HepG2 (cell line): ENCODE measurements around the gene BCL2L1. TPM values are rescaled to one million over a fixed set of nuclear protein-coding genes. Genes with fewer than 3 reads are reported as not detected.
A peak's percentile ranks its signal among the peaks of the same experiment; 100 is the strongest.

Experiments used
- ATF1 ChIP-seq: IDR thresholded peaks from 2 replicates; pipeline ENCODE4 v1.6.1; 2016; ENCODE audit warnings: mild to moderate bottlenecking, control low read depth
- HOXD1 ChIP-seq: sonication (generic); formaldehyde crosslinking; IDR thresholded peaks from 2 replicates; pipeline ENCODE4 v1.5.0; 2020; ENCODE audit warnings: missing genetic modification reagents
- ISL2 ChIP-seq: sonication (generic); formaldehyde crosslinking; IDR thresholded peaks from 2 replicates; pipeline ENCODE4 v1.5.0; 2020; ENCODE audit warnings: missing genetic modification reagents
- KDM4B ChIP-seq: sonication (generic); formaldehyde crosslinking; IDR thresholded peaks from 2 replicates; pipeline ENCODE4 v1.4.0; 2020; ENCODE audit warnings: missing genetic modification reagents
- MED1 ChIP-seq: sonication (generic); formaldehyde crosslinking; IDR thresholded peaks from 2 replicates; pipeline ENCODE4 v1.4.0; 2020; ENCODE audit warnings: missing genetic modification reagents
- POLR2AphosphoS2 ChIP-seq: IDR thresholded peaks from 2 replicates; pipeline ENCODE4 v1.6.1; 2011; ENCODE audit warnings: low read depth, low read length, improper control_type of control experiment
- RBM22 ChIP-seq: fragments of 200-400 bp; formaldehyde crosslinking; optimal IDR thresholded peaks from 2 replicates; pipeline ENCODE3; 2017; ENCODE audit warnings: mild to moderate bottlenecking, low read length, moderate library complexity
- SALL2 ChIP-seq: sonication (generic); formaldehyde crosslinking; IDR thresholded peaks from 2 replicates; pipeline ENCODE4 v1.8.1; 2023; ENCODE audit warnings: mild to moderate bottlenecking, missing genetic modification reagents, inconsistent platforms
- SMARCE1 ChIP-seq: fragments of 450-650 bp; IDR thresholded peaks from 2 replicates; pipeline ENCODE4 v1.6.1; 2017; ENCODE audit warnings: borderline replicate concordance
- ZBTB8A ChIP-seq: sonication (generic); formaldehyde crosslinking; IDR thresholded peaks from 2 replicates; pipeline ENCODE4 v1.4.0; 2020; ENCODE audit warnings: mild to moderate bottlenecking, low read depth, missing genetic modification reagents, borderline replicate concordance
- ZKSCAN1 ChIP-seq: fragments of 150-350 bp; IDR thresholded peaks from 2 replicates; pipeline ENCODE4 v1.6.1; 2014; ENCODE audit warnings: low read length
- ZNF101 ChIP-seq: sonication (generic); formaldehyde crosslinking; IDR thresholded peaks from 2 replicates; pipeline ENCODE4 v1.4.0; 2020; ENCODE audit warnings: mild to moderate bottlenecking, low read depth, missing genetic modification reagents, borderline replicate concordance
- ZNF296 ChIP-seq: sonication (generic); formaldehyde crosslinking; conservative IDR thresholded peaks from 2 replicates; pipeline ENCODE4 v1.5.0; 2020; ENCODE audit warnings: mild to moderate bottlenecking, missing genetic modification reagents
- ZNF331 ChIP-seq: sonication (generic); formaldehyde crosslinking; IDR thresholded peaks from 2 replicates; pipeline ENCODE4 v1.4.0; 2020; ENCODE audit warnings: missing genetic modification reagents
- ZNF547 ChIP-seq: sonication (generic); formaldehyde crosslinking; IDR thresholded peaks from 2 replicates; pipeline ENCODE4 v1.5.1; 2020; ENCODE audit warnings: mild to moderate bottlenecking, missing genetic modification reagents
- ZNF788 ChIP-seq: sonication (generic); formaldehyde crosslinking; IDR thresholded peaks from 2 replicates; pipeline ENCODE4 v1.5.0; 2020; ENCODE audit warnings: mild to moderate bottlenecking, missing genetic modification reagents, borderline replicate concordance
- ZNF792 ChIP-seq: IDR thresholded peaks from 2 replicates; pipeline ENCODE4 v1.6.1; 2016
- ZNF883 ChIP-seq: sonication (generic); formaldehyde crosslinking; IDR thresholded peaks from 2 replicates; pipeline ENCODE4 v1.5.1; 2020; ENCODE audit warnings: mild to moderate bottlenecking, missing genetic modification reagents; ENCODE audit errors: not compliant biosample characterization
- polyA plus RNA-seq, 8 experiments: library from polyadenylated mRNA; depleted of rRNA in 3 of 8; stranded (reverse) in 7 of 8; unstranded in 1 of 8; fragments of >200 nt; fragmentation: Illumina TruSeq in 4 of 8; extraction: Trizol in 4 of 8; gene quantifications; 2 replicates each; pipeline versions ENCODE4 v1.2.1 to v1.2.3, GENCODE V29; 2011 to 2016; ENCODE audit warnings: low read depth in 4 of 8, missing spikeins in 1 of 8, mixed read lengths in 1 of 8; ENCODE audit not compliant: insufficient read depth in 1 of 8
- total RNA-seq, 5 experiments: library from RNA; depleted of rRNA; stranded (reverse); fragments of >200 nt; fragmentation: Illumina TruSeq; extraction: Trizol; gene quantifications; 2 replicates each; pipeline ENCODE4 v1.2.3, GENCODE V29; 2016; ENCODE audit warnings: low read depth in 1 of 5
- TF ChIP-seq, protein P1 (sequence below): sonication (generic); formaldehyde crosslinking; conservative IDR thresholded peaks from 2 replicates; pipeline ENCODE4 v1.8.0; 2022; ENCODE audit warnings: mild to moderate bottlenecking, moderate library complexity, missing genetic modification reagents
- TF ChIP-seq, protein P2 (sequence below): sonication (generic); formaldehyde crosslinking; IDR thresholded peaks from 2 replicates; pipeline ENCODE4 v1.9.0; 2021; ENCODE audit warnings: missing genetic modification reagents, borderline replicate concordance
- TF ChIP-seq, protein P3 (sequence below): sonication (generic); formaldehyde crosslinking; IDR thresholded peaks from 2 replicates; pipeline ENCODE4 v1.5.0; 2020; ENCODE audit warnings: mild to moderate bottlenecking, missing genetic modification reagents, borderline replicate concordance
- TF ChIP-seq, protein P4 (sequence below): IDR thresholded peaks from 2 replicates; pipeline ENCODE4 v1.6.1; 2018; ENCODE audit warnings: missing genetic modification reagents, mild to moderate bottlenecking, missing compliant biosample characterization

Gene BCL2L1
- total and polyA plus RNA-seq, 2 of the 13 experiments (the other 11 are each of a cell fraction or from before 2014, with no cell fraction given): 164 to 258 TPM

DNA sequence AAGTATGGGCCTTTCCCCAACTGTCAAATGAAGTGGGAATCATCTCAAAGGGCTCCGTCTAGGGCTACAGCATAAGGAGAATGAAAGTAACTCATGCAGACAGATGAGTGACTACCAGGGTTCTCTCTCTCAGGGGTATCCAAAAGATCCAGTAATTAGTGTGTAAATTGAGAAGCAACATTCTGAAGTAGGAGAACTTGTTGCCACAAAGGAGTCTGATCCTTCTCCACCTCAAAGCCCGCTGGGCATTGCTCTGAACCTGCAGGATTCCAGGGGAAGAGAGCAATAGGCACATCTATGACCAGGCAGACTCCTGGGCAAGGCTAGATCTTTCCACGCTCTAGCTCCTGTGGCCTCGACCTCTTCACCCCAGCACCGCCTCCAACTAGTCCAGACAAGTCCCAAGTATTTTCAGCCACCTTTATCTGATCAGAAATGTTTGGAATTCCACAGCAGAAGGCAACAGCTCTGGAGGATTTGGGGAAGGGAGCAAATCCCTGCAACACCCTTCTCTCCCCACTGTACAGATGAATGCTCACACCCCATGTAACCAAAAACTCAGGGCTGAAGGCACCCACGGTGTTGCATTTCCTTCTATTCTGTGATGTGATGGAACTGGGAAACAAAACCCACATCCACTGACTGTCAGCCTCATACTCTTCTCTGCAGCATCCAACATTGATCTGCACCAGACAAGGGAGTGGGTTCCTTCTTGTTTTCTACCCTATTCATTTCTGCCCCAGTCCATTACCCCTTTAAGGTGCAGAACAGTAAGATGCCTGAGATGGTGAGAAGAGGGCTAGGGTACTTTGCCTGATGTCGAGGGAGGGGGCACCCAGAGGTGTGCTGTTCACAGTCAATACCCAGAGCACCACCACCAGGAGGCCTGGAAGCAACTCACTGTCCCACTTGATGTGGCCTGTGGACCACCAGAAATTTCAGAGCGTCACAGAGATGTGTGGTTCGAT, 44.0 kb downstream of the BCL2L1 start (continued):
- TF ChIP-seq, protein P1, sequence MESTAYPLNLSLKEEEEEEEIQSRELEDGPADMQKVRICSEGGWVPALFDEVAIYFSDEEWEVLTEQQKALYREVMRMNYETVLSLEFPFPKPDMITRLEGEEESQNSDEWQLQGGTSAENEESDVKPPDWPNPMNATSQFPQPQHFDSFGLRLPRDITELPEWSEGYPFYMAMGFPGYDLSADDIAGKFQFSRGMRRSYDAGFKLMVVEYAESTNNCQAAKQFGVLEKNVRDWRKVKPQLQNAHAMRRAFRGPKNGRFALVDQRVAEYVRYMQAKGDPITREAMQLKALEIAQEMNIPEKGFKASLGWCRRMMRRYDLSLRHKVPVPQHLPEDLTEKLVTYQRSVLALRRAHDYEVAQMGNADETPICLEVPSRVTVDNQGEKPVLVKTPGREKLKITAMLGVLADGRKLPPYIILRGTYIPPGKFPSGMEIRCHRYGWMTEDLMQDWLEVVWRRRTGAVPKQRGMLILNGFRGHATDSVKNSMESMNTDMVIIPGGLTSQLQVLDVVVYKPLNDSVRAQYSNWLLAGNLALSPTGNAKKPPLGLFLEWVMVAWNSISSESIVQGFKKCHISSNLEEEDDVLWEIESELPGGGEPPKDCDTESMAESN (CRISPR knock-in tag): no peak
- TF ChIP-seq ZNF883 (no peak), ZBTB8A (no peak), ZNF296 (CRISPR knock-in tag) (no peak), SMARCE1 (no peak), ISL2 (CRISPR knock-in tag) (peak; percentile 77; the same call in 1 of the 2 replicates), SALL2 (CRISPR knock-in tag) (no peak), ZNF331 (CRISPR knock-in tag) (peak; percentile 67; the same call in 1 of the 2 replicates), MED1 (peak; percentile 67), ZNF547 (CRISPR knock-in tag) (no peak), ZNF792 (no peak), ZKSCAN1 (no peak), KDM4B (CRISPR knock-in tag) (no peak), ZNF101 (no peak; the same call in 1 of the 2 replicates), HOXD1 (CRISPR knock-in tag) (no peak), ZNF788 (no peak; the same call in 1 of the 2 replicates), POLR2AphosphoS2 (no peak; the same call in 1 of the 2 replicates), RBM22 (peak; percentile 53), ATF1 (CRISPR knock-in tag) (no peak)
- TF ChIP-seq, protein P2, sequence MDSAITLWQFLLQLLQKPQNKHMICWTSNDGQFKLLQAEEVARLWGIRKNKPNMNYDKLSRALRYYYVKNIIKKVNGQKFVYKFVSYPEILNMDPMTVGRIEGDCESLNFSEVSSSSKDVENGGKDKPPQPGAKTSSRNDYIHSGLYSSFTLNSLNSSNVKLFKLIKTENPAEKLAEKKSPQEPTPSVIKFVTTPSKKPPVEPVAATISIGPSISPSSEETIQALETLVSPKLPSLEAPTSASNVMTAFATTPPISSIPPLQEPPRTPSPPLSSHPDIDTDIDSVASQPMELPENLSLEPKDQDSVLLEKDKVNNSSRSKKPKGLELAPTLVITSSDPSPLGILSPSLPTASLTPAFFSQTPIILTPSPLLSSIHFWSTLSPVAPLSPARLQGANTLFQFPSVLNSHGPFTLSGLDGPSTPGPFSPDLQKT (CRISPR knock-in tag): no peak
- TF ChIP-seq, protein P3, sequence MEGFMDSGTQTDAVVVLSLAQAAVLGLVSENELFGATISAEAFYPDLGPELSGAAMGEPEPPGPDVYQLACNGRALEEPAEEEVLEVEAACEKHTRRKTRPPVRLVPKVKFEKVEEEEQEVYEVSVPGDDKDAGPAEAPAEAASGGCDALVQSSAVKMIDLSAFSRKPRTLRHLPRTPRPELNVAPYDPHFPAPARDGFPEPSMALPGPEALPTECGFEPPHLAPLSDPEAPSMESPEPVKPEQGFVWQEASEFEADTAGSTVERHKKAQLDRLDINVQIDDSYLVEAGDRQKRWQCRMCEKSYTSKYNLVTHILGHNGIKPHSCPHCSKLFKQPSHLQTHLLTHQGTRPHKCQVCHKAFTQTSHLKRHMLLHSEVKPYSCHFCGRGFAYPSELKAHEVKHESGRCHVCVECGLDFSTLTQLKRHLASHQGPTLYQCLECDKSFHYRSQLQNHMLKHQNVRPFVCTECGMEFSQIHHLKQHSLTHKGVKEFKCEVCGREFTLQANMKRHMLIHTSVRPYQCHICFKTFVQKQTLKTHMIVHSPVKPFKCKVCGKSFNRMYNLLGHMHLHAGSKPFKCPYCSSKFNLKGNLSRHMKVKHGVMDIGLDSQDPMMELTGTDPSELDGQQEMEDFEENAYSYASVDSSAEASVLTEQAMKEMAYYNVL: no peak
- TF ChIP-seq, protein P4, sequence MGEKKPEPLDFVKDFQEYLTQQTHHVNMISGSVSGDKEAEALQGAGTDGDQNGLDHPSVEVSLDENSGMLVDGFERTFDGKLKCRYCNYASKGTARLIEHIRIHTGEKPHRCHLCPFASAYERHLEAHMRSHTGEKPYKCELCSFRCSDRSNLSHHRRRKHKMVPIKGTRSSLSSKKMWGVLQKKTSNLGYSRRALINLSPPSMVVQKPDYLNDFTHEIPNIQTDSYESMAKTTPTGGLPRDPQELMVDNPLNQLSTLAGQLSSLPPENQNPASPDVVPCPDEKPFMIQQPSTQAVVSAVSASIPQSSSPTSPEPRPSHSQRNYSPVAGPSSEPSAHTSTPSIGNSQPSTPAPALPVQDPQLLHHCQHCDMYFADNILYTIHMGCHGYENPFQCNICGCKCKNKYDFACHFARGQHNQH (CRISPR knock-in tag): 0 out of 2 replicates have a peak, but pooled peaks have one; percentile 14
